HL-60 (cell line): ENCODE results near the gene NR2F1.

Source experiments
- CTCF ChIP-seq: IDR thresholded peaks from one replicate; pipeline ENCODE4 v1.5.1; 2011; ENCODE audit warnings: low read length, control low read depth, inconsistent platforms; ENCODE audit not compliant: insufficient read depth
- GABPA ChIP-seq: IDR thresholded peaks from 2 replicates; pipeline ENCODE4 v1.6.1; 2012; ENCODE audit warnings: low read depth
- POLR2AphosphoS5 ChIP-seq: IDR thresholded peaks from 2 replicates; pipeline ENCODE4 v1.6.1; 2012; ENCODE audit warnings: low read depth
- SPI1 ChIP-seq: IDR thresholded peaks from 2 replicates; pipeline ENCODE4 v1.6.1; 2012; ENCODE audit warnings: low read depth, mild to moderate bottlenecking, borderline replicate concordance
- TF ChIP-seq, protein P1 (sequence below): IDR thresholded peaks from 2 replicates; pipeline ENCODE4 v1.6.1; 2012; ENCODE audit warnings: low read depth; ENCODE audit not compliant: insufficient replicate concordance

GRCh38 chr5:93572608-93573353 lies 10.2 kb upstream of the NR2F1 start:
- TF ChIP-seq CTCF, result no peak
- TF ChIP-seq, protein P1, sequence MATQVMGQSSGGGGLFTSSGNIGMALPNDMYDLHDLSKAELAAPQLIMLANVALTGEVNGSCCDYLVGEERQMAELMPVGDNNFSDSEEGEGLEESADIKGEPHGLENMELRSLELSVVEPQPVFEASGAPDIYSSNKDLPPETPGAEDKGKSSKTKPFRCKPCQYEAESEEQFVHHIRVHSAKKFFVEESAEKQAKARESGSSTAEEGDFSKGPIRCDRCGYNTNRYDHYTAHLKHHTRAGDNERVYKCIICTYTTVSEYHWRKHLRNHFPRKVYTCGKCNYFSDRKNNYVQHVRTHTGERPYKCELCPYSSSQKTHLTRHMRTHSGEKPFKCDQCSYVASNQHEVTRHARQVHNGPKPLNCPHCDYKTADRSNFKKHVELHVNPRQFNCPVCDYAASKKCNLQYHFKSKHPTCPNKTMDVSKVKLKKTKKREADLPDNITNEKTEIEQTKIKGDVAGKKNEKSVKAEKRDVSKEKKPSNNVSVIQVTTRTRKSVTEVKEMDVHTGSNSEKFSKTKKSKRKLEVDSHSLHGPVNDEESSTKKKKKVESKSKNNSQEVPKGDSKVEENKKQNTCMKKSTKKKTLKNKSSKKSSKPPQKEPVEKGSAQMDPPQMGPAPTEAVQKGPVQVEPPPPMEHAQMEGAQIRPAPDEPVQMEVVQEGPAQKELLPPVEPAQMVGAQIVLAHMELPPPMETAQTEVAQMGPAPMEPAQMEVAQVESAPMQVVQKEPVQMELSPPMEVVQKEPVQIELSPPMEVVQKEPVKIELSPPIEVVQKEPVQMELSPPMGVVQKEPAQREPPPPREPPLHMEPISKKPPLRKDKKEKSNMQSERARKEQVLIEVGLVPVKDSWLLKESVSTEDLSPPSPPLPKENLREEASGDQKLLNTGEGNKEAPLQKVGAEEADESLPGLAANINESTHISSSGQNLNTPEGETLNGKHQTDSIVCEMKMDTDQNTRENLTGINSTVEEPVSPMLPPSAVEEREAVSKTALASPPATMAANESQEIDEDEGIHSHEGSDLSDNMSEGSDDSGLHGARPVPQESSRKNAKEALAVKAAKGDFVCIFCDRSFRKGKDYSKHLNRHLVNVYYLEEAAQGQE, result no peak
- no peak for TF ChIP-seq POLR2AphosphoS5
- TF ChIP-seq GABPA, result no peak
- no peak for TF ChIP-seq SPI1
